GM15510 (cell line): ENCODE measurements around the gene MIGA1.

Source experiments
- POLR2A ChIP-seq: IDR thresholded peaks from 3 replicates; pipeline ENCODE4 v1.6.1; 2011; ENCODE audit warnings: borderline replicate concordance; ENCODE audit not compliant: insufficient read length; ENCODE audit errors: extremely low read depth

Gene MIGA1

GRCh38 chr1:77776007-77776700 is 3.3 kb upstream of the MIGA1 start:
- no peak for TF ChIP-seq POLR2A

GRCh38 chr1:77781683-77782082 is 2.2 kb downstream of the MIGA1 start:
- TF ChIP-seq POLR2A: no peak

- no peak for TF ChIP-seq POLR2A
These were observed 3.7 kb downstream of the MIGA1 start for GRCh38 chr1:77783141-77783540.

GRCh38 chr1:77794550-77794949 is 15.1 kb downstream of the MIGA1 start:
- no peak for TF ChIP-seq POLR2A

GRCh38 chr1:77796695-77797405 is 17.4 kb downstream of the MIGA1 start:
- TF ChIP-seq POLR2A: no peak

GRCh38 chr1:77797991-77798390 is 18.5 kb downstream of the MIGA1 start:
- TF ChIP-seq POLR2A: no peak

GRCh38 chr1:77802026-77802425 is 22.6 kb downstream of the MIGA1 start:
- no peak for TF ChIP-seq POLR2A

- no peak for TF ChIP-seq POLR2A
These were observed 23.9 kb downstream of the MIGA1 start for GRCh38 chr1:77803371-77803770.

GRCh38 chr1:77817368-77818209 is 38.1 kb downstream of the MIGA1 start:
- TF ChIP-seq POLR2A: no peak

- TF ChIP-seq POLR2A: no peak
These were observed 40.7 kb downstream of the MIGA1 start for GRCh38 chr1:77820121-77820520.

GRCh38 chr1:77824079-77824478 is 44.6 kb downstream of the MIGA1 start:
- no peak for TF ChIP-seq POLR2A

GRCh38 chr1:77824694-77825093 is 45.2 kb downstream of the MIGA1 start:
- no peak for TF ChIP-seq POLR2A

GRCh38 chr1:77825131-77825709 is 45.8 kb downstream of the MIGA1 start:
- TF ChIP-seq POLR2A: no peak

- TF ChIP-seq POLR2A: no peak
These were observed 48.6 kb downstream of the MIGA1 start for GRCh38 chr1:77828098-77828497.

- TF ChIP-seq POLR2A: no peak
These were observed 50.4 kb downstream of the MIGA1 start for GRCh38 chr1:77829851-77830250.
